Trophoblast cell (in vitro differentiated cells and primary cell): ENCODE measurements around the gene KCNJ15.

Experiments used
- DNase-seq, 2 donors: peaks; one replicate each; pipeline ENCODE4 v3.0.0-alpha.2; 2016
- H2AFZ ChIP-seq: 2 replicates; pipeline ENCODE4 v1.6.1; 2013; ENCODE audit warnings: low read length, moderate library complexity, mild to moderate bottlenecking; ENCODE audit not compliant: insufficient read depth, poor library complexity
- H2AK5ac ChIP-seq: 2 replicates; pipeline ENCODE4 v1.6.1; 2013; ENCODE audit warnings: mild to moderate bottlenecking, low read length
- H2BK120ac ChIP-seq: 2 replicates; pipeline ENCODE4 v1.6.1; 2013; ENCODE audit warnings: low read length, mild to moderate bottlenecking, moderate library complexity; ENCODE audit not compliant: insufficient read depth, poor library complexity
- H2BK12ac ChIP-seq: 2 replicates; pipeline ENCODE4 v1.6.1; 2013; ENCODE audit warnings: mild to moderate bottlenecking, low read length, moderate library complexity
- H2BK5ac ChIP-seq: 2 replicates; pipeline ENCODE4 v1.6.1; 2013; ENCODE audit warnings: low read length, low read depth, moderate library complexity, mild to moderate bottlenecking; ENCODE audit not compliant: poor library complexity
- H3K14ac ChIP-seq: 2 replicates; pipeline ENCODE4 v1.6.1; 2013; ENCODE audit warnings: mild to moderate bottlenecking, low read length
- H3K18ac ChIP-seq: 2 replicates; pipeline ENCODE4 v1.6.1; 2013; ENCODE audit warnings: mild to moderate bottlenecking, low read length
- H3K23ac ChIP-seq: 2 replicates; pipeline ENCODE4 v1.6.1; 2013; ENCODE audit warnings: low read length
- H3K27ac ChIP-seq: 2 replicates; pipeline ENCODE4 v1.5.1; 2013; ENCODE audit warnings: low read depth, mild to moderate bottlenecking, inconsistent platforms, low read length, moderate library complexity
- H3K27me3 ChIP-seq: 2 replicates; pipeline ENCODE4 v1.6.1; 2013; ENCODE audit warnings: inconsistent platforms, mild to moderate bottlenecking, low read length, moderate library complexity; ENCODE audit not compliant: insufficient read depth
- H3K36me3 ChIP-seq, 2 experiments: 1 replicate in 1 of 2; 2 replicates in 1 of 2; pipeline ENCODE4 v1.6.1; 2013; ENCODE audit warnings: low read length in 2 of 2, mild to moderate bottlenecking in 2 of 2, moderate library complexity in 1 of 2; ENCODE audit not compliant: insufficient read depth in 2 of 2, control insufficient read depth in 1 of 2
- H3K4ac ChIP-seq: 2 replicates; pipeline ENCODE4 v1.6.1; 2013; ENCODE audit warnings: low read depth, mild to moderate bottlenecking, low read length, moderate library complexity
- H3K4me1 ChIP-seq, 2 experiments: 1 replicate in 1 of 2; 2 replicates in 1 of 2; pipeline ENCODE4 v1.6.1; 2013; ENCODE audit warnings: low read length in 2 of 2, mild to moderate bottlenecking in 2 of 2, moderate library complexity in 1 of 2; ENCODE audit not compliant: insufficient read depth in 2 of 2, control insufficient read depth in 1 of 2
- H3K4me2 ChIP-seq: 2 replicates; pipeline ENCODE4 v1.6.1; 2013; ENCODE audit warnings: inconsistent platforms, mild to moderate bottlenecking, low read length, moderate library complexity
- H3K4me3 ChIP-seq: 2 replicates; pipeline ENCODE4 v1.5.1; 2013; ENCODE audit warnings: mild to moderate bottlenecking, low read depth, low read length, inconsistent platforms
- H3K79me1 ChIP-seq: one replicate; pipeline ENCODE4 v1.6.1; 2013; ENCODE audit warnings: low read length
- H3K79me2 ChIP-seq: 2 replicates; pipeline ENCODE4 v1.6.1; 2013; ENCODE audit warnings: low read length, mild to moderate bottlenecking; ENCODE audit not compliant: control insufficient read depth, insufficient read depth, poor library complexity
- H3K9ac ChIP-seq: 2 replicates; pipeline ENCODE4 v1.6.1; 2013; ENCODE audit warnings: mild to moderate bottlenecking, low read length
- H3K9me3 ChIP-seq: 2 replicates; pipeline ENCODE4 v1.6.1; 2013; ENCODE audit warnings: low read depth, mild to moderate bottlenecking, control low read depth, inconsistent platforms, low read length; ENCODE audit not compliant: insufficient read depth
- H4K12ac ChIP-seq: 2 replicates; pipeline ENCODE4 v1.6.1; 2013; ENCODE audit warnings: low read depth, mild to moderate bottlenecking, low read length, moderate library complexity
- H4K8ac ChIP-seq: 2 replicates; pipeline ENCODE4 v1.6.1; 2013; ENCODE audit warnings: low read depth, mild to moderate bottlenecking, low read length, moderate library complexity
- H4K91ac ChIP-seq: one replicate; pipeline ENCODE4 v1.6.1; 2013; ENCODE audit warnings: low read depth, mild to moderate bottlenecking, low read length, moderate library complexity
- WGBS: extraction: QIAGEN DNeasy Blood & Tissue Kit; methylation state at CpG from one replicate; pipeline ENCODE4 v1.1.7; 2013; ENCODE audit warnings: missing lambda C conversion rate; ENCODE audit not compliant: insufficient read length, insufficient coverage; ENCODE audit errors: extremely low coverage; 5-methylcytosine and 5-hydroxymethylcytosine counted together

Gene KCNJ15

GRCh38 chr21:38259665-38260064 is 2.9 kb downstream of the KCNJ15 start:
- Histone ChIP-seq H4K91ac (no peak overlapping the region), H3K9me3 (peaks cover 2% of the 10 kb centered on the region), H2AFZ (no peak overlapping the region), H2AK5ac (no peak overlapping the region), H3K36me3 (no peaks in the 10 kb centered on the region), H3K27ac (no peak overlapping the region), H3K9ac (no peak overlapping the region), H2BK5ac (no peak overlapping the region), H3K4ac (no peak overlapping the region), H3K79me1 (no peaks in the 10 kb centered on the region), H3K4me1 (peaks cover 3 to 10% of the 10 kb centered on the region in 2 experiments), H3K4me2 (no peak overlapping the region), H4K8ac (no peak overlapping the region), H3K23ac (no peak overlapping the region), H3K27me3 (no peaks in the 10 kb centered on the region), H3K4me3 (no peak overlapping the region), H2BK120ac (no peak overlapping the region), H4K12ac (no peak overlapping the region), H2BK12ac (no peak overlapping the region), H3K79me2 (no peaks in the 10 kb centered on the region), H3K18ac (no peak overlapping the region), H3K14ac (no peak overlapping the region)
- WGBS: no CpG with 5 or more reads among the region's 2 CpGs
- no peak for DNase-seq

- Histone ChIP-seq H3K14ac (no peak overlapping the region), H3K4ac (no peak overlapping the region), H3K18ac (no peak overlapping the region), H3K4me3 (no peak overlapping the region), H3K4me2 (no peak overlapping the region), H3K27me3 (no peaks in the 10 kb centered on the region), H4K91ac (no peak overlapping the region), H4K12ac (no peak overlapping the region), H2AK5ac (no peak overlapping the region), H3K4me1 (peaks cover 3 to 5% of the 10 kb centered on the region in 2 experiments), H3K36me3 (no peaks in the 10 kb centered on the region), H2AFZ (no peak overlapping the region), H3K79me1 (no peaks in the 10 kb centered on the region), H3K9me3 (peaks cover 2% of the 10 kb centered on the region), H3K27ac (no peak overlapping the region), H2BK5ac (no peak overlapping the region), H2BK120ac (no peak overlapping the region), H3K23ac (no peak overlapping the region), H3K9ac (no peak overlapping the region), H2BK12ac (no peak overlapping the region), H3K79me2 (no peaks in the 10 kb centered on the region), H4K8ac (no peak overlapping the region)
- no CpG with 5 or more reads among the region's 6 CpGs for WGBS
- no peak for DNase-seq
These were observed 3.6 kb downstream of the KCNJ15 start for GRCh38 chr21:38260426-38260825.

GRCh38 chr21:38261851-38262250 is 5.1 kb downstream of the KCNJ15 start:
- Histone ChIP-seq H3K9me3 (peaks cover 2% of the 10 kb centered on the region), H3K23ac (no peak overlapping the region), H3K4me2 (no peak overlapping the region), H3K36me3 (no peaks in the 10 kb centered on the region), H3K27ac (no peak overlapping the region), H2BK5ac (no peak overlapping the region), H3K18ac (no peak overlapping the region), H3K27me3 (no peaks in the 10 kb centered on the region), H2AK5ac (no peak overlapping the region), H3K4ac (no peak overlapping the region), H4K91ac (no peak overlapping the region), H3K9ac (no peak overlapping the region), H2AFZ (no peak overlapping the region), H3K4me3 (no peak overlapping the region), H3K79me1 (no peaks in the 10 kb centered on the region), H4K8ac (no peak overlapping the region), H4K12ac (no peak overlapping the region), H2BK120ac (no peak overlapping the region), H3K14ac (no peak overlapping the region), H3K4me1 (no peaks in the 10 kb centered on the region), H3K79me2 (no peaks in the 10 kb centered on the region), H2BK12ac (no peak overlapping the region)
- no CpG with 5 or more reads among the region's 2 CpGs for WGBS
- no peak for DNase-seq

DNA sequence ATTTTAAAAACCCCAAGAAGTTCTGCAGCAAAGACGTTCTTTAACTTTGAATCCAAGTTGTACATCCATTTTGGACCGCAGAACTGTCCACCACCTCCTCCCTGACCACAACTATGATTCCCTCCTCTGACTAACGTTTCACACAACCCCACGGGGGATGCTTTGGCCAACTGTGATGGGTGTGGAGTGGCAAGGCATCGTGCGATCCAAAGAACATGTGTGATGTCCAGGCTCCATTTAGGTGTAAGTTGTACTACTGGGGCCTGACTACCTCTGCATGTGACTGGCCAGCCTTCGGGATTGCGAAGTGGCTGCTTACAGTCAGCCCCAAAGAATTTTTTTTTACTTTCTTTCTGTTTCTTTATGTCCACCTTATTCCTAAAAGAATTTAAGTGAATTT is 6.7 kb downstream of the KCNJ15 start:
- Histone ChIP-seq H3K79me1 (no peaks in the 10 kb centered on the region), H3K14ac (no peak overlapping the region), H2BK5ac (no peak overlapping the region), H3K18ac (no peak overlapping the region), H3K36me3 (no peaks in the 10 kb centered on the region), H3K9ac (no peak overlapping the region), H3K4me2 (no peak overlapping the region), H3K4ac (no peak overlapping the region), H3K4me1 (peaks cover 0 to under 1% of the 10 kb centered on the region in 2 experiments), H2AK5ac (no peak overlapping the region), H2AFZ (no peak overlapping the region), H3K23ac (no peak overlapping the region), H3K27me3 (no peaks in the 10 kb centered on the region), H4K12ac (no peak overlapping the region), H2BK120ac (no peak overlapping the region), H3K27ac (no peak overlapping the region), H4K8ac (no peak overlapping the region), H3K79me2 (no peaks in the 10 kb centered on the region), H4K91ac (no peak overlapping the region), H3K9me3 (peaks cover 2% of the 10 kb centered on the region), H3K4me3 (no peak overlapping the region), H2BK12ac (no peak overlapping the region)
- no peak for DNase-seq
- no CpG with 5 or more reads among the region's 8 CpGs for WGBS
